A549 treated with RU486 at 1 μM for 4 hours (cell line): ENCODE measurements around the gene PLEKHA6. TPM values are rescaled to one million over a fixed set of nuclear protein-coding genes. Genes with fewer than 3 reads are reported as not detected.

Source experiments
- total RNA-seq: library from RNA; stranded (reverse); fragments of 200-300 nt; extraction: Qiagen RNA extraction; gene quantifications from 5 replicates; pipeline ENCODE4 v1.2.3, GENCODE V29; 2022; ENCODE audit warnings: low read depth

Gene PLEKHA6, protein sequence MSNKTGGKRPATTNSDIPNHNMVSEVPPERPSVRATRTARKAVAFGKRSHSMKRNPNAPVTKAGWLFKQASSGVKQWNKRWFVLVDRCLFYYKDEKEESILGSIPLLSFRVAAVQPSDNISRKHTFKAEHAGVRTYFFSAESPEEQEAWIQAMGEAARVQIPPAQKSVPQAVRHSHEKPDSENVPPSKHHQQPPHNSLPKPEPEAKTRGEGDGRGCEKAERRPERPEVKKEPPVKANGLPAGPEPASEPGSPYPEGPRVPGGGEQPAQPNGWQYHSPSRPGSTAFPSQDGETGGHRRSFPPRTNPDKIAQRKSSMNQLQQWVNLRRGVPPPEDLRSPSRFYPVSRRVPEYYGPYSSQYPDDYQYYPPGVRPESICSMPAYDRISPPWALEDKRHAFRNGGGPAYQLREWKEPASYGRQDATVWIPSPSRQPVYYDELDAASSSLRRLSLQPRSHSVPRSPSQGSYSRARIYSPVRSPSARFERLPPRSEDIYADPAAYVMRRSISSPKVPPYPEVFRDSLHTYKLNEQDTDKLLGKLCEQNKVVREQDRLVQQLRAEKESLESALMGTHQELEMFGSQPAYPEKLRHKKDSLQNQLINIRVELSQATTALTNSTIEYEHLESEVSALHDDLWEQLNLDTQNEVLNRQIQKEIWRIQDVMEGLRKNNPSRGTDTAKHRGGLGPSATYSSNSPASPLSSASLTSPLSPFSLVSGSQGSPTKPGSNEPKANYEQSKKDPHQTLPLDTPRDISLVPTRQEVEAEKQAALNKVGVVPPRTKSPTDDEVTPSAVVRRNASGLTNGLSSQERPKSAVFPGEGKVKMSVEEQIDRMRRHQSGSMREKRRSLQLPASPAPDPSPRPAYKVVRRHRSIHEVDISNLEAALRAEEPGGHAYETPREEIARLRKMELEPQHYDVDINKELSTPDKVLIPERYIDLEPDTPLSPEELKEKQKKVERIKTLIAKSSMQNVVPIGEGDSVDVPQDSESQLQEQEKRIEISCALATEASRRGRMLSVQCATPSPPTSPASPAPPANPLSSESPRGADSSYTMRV
- 16.9 to 32.3 TPM (median 25.3 TPM) in 5 replicates for total RNA-seq

DNA sequence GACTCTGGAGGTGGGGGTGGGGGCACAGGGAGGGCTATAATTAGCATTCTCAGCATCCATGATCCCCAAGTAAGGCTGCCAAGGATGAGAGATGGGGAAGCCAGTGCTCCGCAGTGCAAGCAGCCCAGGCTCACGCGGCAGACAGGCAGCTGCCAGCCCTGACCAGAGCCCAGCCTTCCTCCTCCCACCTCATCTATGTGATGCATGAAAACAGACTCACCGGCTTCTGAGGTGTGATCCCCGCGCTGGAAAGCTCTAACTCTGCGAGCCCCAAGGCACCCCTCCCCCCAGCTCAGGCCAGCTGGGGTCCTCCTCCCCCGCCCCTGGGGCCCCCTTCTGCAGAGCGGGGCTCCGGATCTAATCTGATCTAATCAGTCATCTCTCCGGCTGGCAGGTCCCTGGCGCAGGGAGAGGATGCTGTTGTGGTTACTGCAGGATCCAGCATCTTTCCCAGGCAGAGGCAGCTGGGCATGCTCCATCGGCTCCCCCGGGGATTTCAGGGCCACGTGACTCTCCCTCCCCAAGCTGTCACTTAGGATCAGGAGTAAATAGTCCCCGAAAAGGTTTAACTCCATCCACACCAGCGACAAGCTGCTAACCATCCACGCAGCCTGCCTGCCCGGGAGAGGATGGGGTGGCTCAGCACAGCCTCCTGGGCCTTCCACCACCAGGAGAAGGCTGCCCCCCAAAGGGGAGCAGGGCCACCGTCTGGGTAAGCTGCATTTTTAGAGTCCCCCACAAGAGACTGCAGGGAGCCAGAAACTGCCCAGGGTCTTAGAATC is at the start of gene PLEKHA6:
TSS of gene PLEKHA6 (minus strand) at position 456 of the 782 bp plus-strand sequence. CDS start 86,202 bp downstream, outside the sequence.

DNA sequence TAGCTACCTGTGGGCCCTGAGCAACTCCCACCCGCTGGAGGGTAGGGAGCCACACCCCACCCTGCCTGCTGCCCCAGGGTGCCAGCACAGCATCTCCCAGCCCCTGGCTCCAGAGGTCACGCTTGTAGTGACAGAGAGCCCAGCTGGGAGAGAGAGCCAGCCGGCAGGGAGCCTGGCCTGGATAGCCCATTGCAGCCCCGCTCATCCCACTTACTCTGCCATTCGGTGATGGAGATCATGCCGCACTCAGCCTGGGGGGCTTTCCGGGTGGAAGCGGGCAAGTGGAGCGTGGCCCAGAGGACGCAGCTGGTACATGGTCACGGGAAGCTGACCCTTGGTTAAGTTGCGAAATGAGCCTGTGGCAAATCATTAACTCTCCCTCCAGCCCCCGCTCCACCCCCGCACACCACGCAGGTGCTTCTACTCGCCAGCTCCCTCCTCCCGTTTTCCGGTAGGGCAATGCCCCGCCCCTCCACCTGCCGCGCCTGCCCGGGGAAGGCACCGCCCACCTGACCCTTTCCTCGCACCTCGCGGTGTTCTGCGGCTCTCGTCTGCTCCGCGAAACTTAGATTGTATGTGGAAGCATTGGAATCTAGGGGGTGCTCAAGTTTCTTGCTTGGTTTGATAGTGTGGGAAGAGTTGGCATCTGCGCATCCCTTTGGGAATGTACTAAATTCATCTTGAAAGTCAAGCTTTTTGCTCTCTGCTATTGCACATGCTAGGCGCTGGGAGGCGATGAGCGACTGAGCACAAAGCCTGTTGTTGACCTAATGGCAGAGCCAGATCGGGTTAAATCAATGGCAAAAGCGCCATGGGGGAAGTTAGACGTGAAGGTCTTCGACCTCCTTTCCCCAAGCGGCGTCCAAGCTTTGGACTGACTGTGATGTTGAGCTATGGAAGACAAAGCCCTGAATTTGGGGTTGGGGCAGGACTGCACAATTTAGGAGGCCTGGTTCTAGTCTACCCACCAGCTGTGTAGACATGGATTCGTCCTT is 145.8 kb downstream of the PLEKHA6 start, which contains the start of gene GOLT1A:
TSS of gene GOLT1A (minus strand) at position 321 of the 995 bp plus-strand sequence. CDS start at position 239, 82 bp downstream.

DNA sequence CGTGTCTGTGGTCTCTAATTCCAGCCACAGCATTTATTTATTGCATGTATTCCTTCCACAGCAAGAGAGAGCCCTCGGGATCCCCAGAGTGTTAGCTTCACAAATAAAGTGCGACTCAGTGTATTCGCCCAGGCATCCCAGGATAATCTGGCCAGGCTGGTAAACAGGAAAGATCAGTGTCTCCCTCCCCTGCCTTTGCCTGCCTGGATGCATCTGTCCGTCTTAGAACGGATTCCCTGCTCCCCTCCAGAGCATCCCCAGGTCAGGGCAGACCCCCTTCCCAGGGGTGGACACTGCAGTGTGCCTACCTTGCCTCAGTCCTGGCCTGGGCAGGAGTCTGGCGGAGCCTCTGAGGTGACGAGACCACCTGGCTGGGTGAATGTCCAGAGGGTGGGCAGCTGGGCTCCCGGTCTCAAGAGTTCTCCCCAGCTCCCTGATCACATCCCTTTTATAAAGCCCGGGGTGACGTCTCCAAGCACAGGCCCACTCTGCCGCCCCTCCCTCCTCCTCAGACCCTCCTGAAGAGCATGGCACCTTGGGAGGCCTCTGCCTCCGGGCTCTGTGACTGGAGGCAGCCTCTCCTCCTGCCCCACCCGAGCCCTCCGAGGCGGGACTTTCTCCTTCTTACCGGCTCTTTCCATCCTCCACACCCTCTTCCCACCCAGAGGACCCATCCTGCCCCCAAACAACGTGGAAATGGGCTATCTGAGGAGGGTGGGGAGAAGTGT is 163.5 kb downstream of the PLEKHA6 start, which contains the start of gene KISS1:
TSS of gene KISS1 (minus strand) at position 424 of the 728 bp plus-strand sequence. CDS start 3,615 bp downstream, outside the sequence.

Other genes with a start within 250 kb of the PLEKHA6 start
- gene ETNK2, start 207.9 kb downstream of the PLEKHA6 start, total RNA-seq = 3.4 to 4.6 TPM (median 4.1 TPM) in 5 replicates
- not detected in 5 replicates for gene REN, start 193.6 kb downstream of the PLEKHA6 start, total RNA-seq
- gene KISS1, start 163.4 kb downstream of the PLEKHA6 start, total RNA-seq = 1.1 TPM in 1 of 5 replicates, not detected in the others
- gene GOLT1A, start 145.9 kb downstream of the PLEKHA6 start, total RNA-seq = 4.1 to 7.6 TPM (median 4.6 TPM) in 5 replicates
- gene PPP1R15B, start 51.9 kb upstream of the PLEKHA6 start, total RNA-seq = 20.8 to 34.4 TPM (median 27.5 TPM) in 5 replicates
- gene PIK3C2B, start 134.9 kb upstream of the PLEKHA6 start, total RNA-seq = 5.8 to 8.7 TPM (median 7.7 TPM) in 5 replicates
- gene MDM4, start 156.5 kb upstream of the PLEKHA6 start, total RNA-seq = 3.3 to 4.8 TPM (median 4.4 TPM) in 5 replicates